ENCODE results near the gene ZNF778. TPM values are rescaled to one million over a fixed set of nuclear protein-coding genes. Genes with fewer than 3 reads are reported as not detected.
A peak's percentile ranks its signal among the peaks of the same experiment; 100 is the strongest.

Gene ZNF778
- total and polyA plus RNA-seq, 10 of the 15 experiments (the other 5 are each of a cell fraction or from before 2014, with no cell fraction given): 0.20 to 9.7 (median 4.1) TPM

- WGBS (ENCODE audit: insufficient coverage, insufficient replicate concordance, low lambda C conversion rate, missing lambda C conversion rate): 78% methylated on average over 47 of the region's 48 CpGs
- H3K4me2 ChIP-seq (ENCODE audit: control insufficient read depth, insufficient read depth): no peak overlapping the region
- TF ChIP-seq MAX (IDR thresholded peaks at IDR 0.05; ENCODE audit: low read depth, low read length): no peak
- no peak for TF ChIP-seq ESRRA (IDR thresholded peaks at IDR 0.05; ENCODE audit: low read length)
- no peak for TF ChIP-seq SREBF2 (IDR thresholded peaks at IDR 0.05; ENCODE audit: low read length)
- no peak for TF ChIP-seq USF1 (IDR thresholded peaks at IDR 0.05; ENCODE audit: borderline replicate concordance, extremely low read length, insufficient read depth, low read depth, low read length)
- TF ChIP-seq MEF2A (IDR thresholded peaks at IDR 0.05; ENCODE audit: insufficient read depth, low read depth, low read length): no peak
- no peak for TF ChIP-seq ATF3 (IDR thresholded peaks at IDR 0.05; ENCODE audit: borderline replicate concordance, extremely low read depth, low read depth, low read length)
- no peak for TF ChIP-seq CREB1 (IDR thresholded peaks at IDR 0.05; ENCODE audit: low read depth)
- no peak for TF ChIP-seq WRNIP1 (IDR thresholded peaks at IDR 0.05; ENCODE audit: borderline replicate concordance, low read depth, low read length)
- no peak for TF ChIP-seq RELA (IDR thresholded peaks at IDR 0.05; ENCODE audit: borderline replicate concordance, partially characterized antibody)
- no peak for TF ChIP-seq CEBPB (IDR thresholded peaks at IDR 0.05; ENCODE audit: borderline replicate concordance in 1 of 2, low read depth in 2 of 2, low read length in 2 of 2)
- TF ChIP-seq GATAD2B (conservative IDR thresholded peaks at IDR 0.05; ENCODE audit: low read depth): no peak
- TF ChIP-seq RBBP5 (conservative IDR thresholded peaks at IDR 0.05): no peak
- TF ChIP-seq CREM (IDR thresholded peaks at IDR 0.05; ENCODE audit: low read depth): no peak
- CTCF ChIA-PET: no interaction called here
- SMC1A ChIA-PET (ENCODE audit: uncharacterized antibody, unreplicated experiment): interaction anchor here (0.5 kb wide), 1 partner anchor 261 kb away, joined by 3 read pairs; no protein-coding TSS in a partner anchor
- H3K4me1 ChIP-seq (ENCODE audit: control insufficient read depth, insufficient read depth, low read length): no peaks in the 10 kb centered on the region
- no peak overlapping the region for H3K27ac ChIP-seq (ENCODE audit: control insufficient read depth, insufficient read depth)
- H3K9me3 ChIP-seq (replicated peaks; ENCODE audit: control insufficient read depth, insufficient read depth, low read length): no peaks in the 10 kb centered on the region
- H4K20me1 ChIP-seq (ENCODE audit: control insufficient read depth, insufficient read depth): no peaks in the 10 kb centered on the region
- RAD21 ChIA-PET (ENCODE audit: unreplicated experiment): no interaction called here
- intact Hi-C loops (cut with micrococcal nuclease; ENCODE audit: unreplicated experiment) (no loop called here), in situ Hi-C loops (cut with MboI) (no loop called here)
- no peak for DNase-seq (ENCODE audit: low read depth, low spot score)
- no peak overlapping the region for H3K4me3 ChIP-seq
- no TSS peak for BruUV-seq (replicated peaks)
- no peaks in the 10 kb centered on the region for H3K36me3 ChIP-seq (ENCODE audit: control insufficient read depth in 2 of 2, insufficient read depth in 2 of 2, low read length in 1 of 2)
- peak; percentile 56 for ATAC-seq
- H2AFZ ChIP-seq (ENCODE audit: control insufficient read depth, low read depth, low read length): no peak overlapping the region
- no peak for FAIRE-seq
- no peaks in the 10 kb centered on the region for H3K27me3 ChIP-seq (replicated peaks in 1 of 2; ENCODE audit: control insufficient read depth in 2 of 2, insufficient read depth in 2 of 2, low read length in 1 of 2)
- H3K79me2 ChIP-seq (ENCODE audit: control insufficient read depth, insufficient read depth, low read length): no peaks in the 10 kb centered on the region
- POLR2A ChIA-PET: no interaction called here
- H3K9ac ChIP-seq (ENCODE audit: control insufficient read depth, insufficient read depth, low read length): no peak overlapping the region
These were observed 32.3 kb upstream of the ZNF778 start for GRCh38 chr16:89184933-89185794.

Data from GM12878 (cell line).